K562 treated with DMSO at 1 percent for 12 hours (cell line): ENCODE results near the gene TNFRSF13B. TPM values are rescaled to one million over a fixed set of nuclear protein-coding genes. Genes with fewer than 3 reads are reported as not detected.

Source experiments
- total RNA-seq: library from RNA; unstranded; fragments of 300-600 nt; gene quantifications from 2 replicates; pipeline ENCODE4 v1.2.3, GENCODE V29; 2022; ENCODE audit not compliant: insufficient read depth

TNFRSF13B gene
- total RNA-seq = not detected in 2 replicates

GRCh38 chr17:16971458-16972338, at the start of gene TNFRSF13B:
Gene TNFRSF13B (minus strand): TSS chr17:16972118. CDS start chr17:16972075, 43 bp downstream.

Other genes starting within 250 kb of the TNFRSF13B start
- 29.5 and 43.8 TPM in 2 replicates for gene MPRIP, start 70.3 kb upstream of the TNFRSF13B start, total RNA-seq
- gene PLD6, start 234.2 kb upstream of the TNFRSF13B start, total RNA-seq = 1.7 and 3.7 TPM in 2 replicates